Measurements from ENCODE around the gene SCARB2.

The SCARB2 gene

GRCh38 chr4:76141241-76141640 lies 72.4 kb downstream of the SCARB2 start:
- no peak for DNase-seq

GRCh38 chr4:76127754-76128153 lies 85.9 kb downstream of the SCARB2 start:
- DNase-seq = no peak

- no peak for DNase-seq
Measured at GRCh38 chr4:76125816-76126215, 87.8 kb downstream of the SCARB2 start.

GRCh38 chr4:76120199-76120598 lies 93.4 kb downstream of the SCARB2 start:
- DNase-seq = no peak

- DNase-seq = no peak
Measured at GRCh38 chr4:76117536-76117935, 96.1 kb downstream of the SCARB2 start.

GRCh38 chr4:76116821-76117220 lies 96.8 kb downstream of the SCARB2 start:
- no peak for DNase-seq

Measured in GF-D8 (cell line).